ENCODE results near the gene LRIT3.

Gene LRIT3

GRCh38 chr4:109847896-109848442 lies at the start of gene LRIT3:
Gene LRIT3 (plus strand): TSS chr4:109848107. CDS start chr4:109848202, 95 bp downstream.
- no peaks in the 10 kb centered on the region for H3K27me3 ChIP-seq (replicated peaks; ENCODE audit: control insufficient read depth, insufficient read depth, low read length)
- H3K4me1 ChIP-seq (ENCODE audit: control insufficient read depth, insufficient read depth, low read length), result no peaks in the 10 kb centered on the region
- no peaks in the 10 kb centered on the region for H3K36me3 ChIP-seq (ENCODE audit: control insufficient read depth, insufficient read depth, low read length, severe bottlenecking)
- no peak within 1 kb of the TSS for H3K9ac ChIP-seq (ENCODE audit: low read length)
- H3K9me3 ChIP-seq (ENCODE audit: control insufficient read depth, low read length), result no peaks in the 10 kb centered on the region
- no peak for DNase-seq (ENCODE audit: low read depth)
- H3K4me3 ChIP-seq (ENCODE audit: low read length), result no peak within 1 kb of the TSS

GRCh38 chr4:109798866-109799265 lies 49.0 kb upstream of the LRIT3 start:
- DNase-seq (ENCODE audit: low read depth), result no peak

GRCh38 chr4:109801099-109801789 lies 46.7 kb upstream of the LRIT3 start:
- H3K9ac ChIP-seq (ENCODE audit: low read length), result peak overlapping the region; percentile 13
- no peaks in the 10 kb centered on the region for H3K27me3 ChIP-seq (replicated peaks; ENCODE audit: control insufficient read depth, insufficient read depth, low read length)
- peak overlapping the region; percentile 31 for H3K4me3 ChIP-seq (ENCODE audit: low read length)
- H3K4me1 ChIP-seq (ENCODE audit: control insufficient read depth, insufficient read depth, low read length), result peaks cover 16% of the 10 kb centered on the region
- H3K9me3 ChIP-seq (ENCODE audit: control insufficient read depth, low read length), result peaks cover 15% of the 10 kb centered on the region
- no peaks in the 10 kb centered on the region for H3K36me3 ChIP-seq (ENCODE audit: control insufficient read depth, insufficient read depth, low read length, severe bottlenecking)
- no peak for DNase-seq (ENCODE audit: low read depth)

More at GRCh38 chr4:109798866-109799265, 49.0 kb upstream of the LRIT3 start:
- H3K36me3 ChIP-seq (ENCODE audit: control insufficient read depth, insufficient read depth, low read length, severe bottlenecking), result no peaks in the 10 kb centered on the region
- H3K9ac ChIP-seq (ENCODE audit: low read length), result no peak overlapping the region
- peaks cover 28% of the 10 kb centered on the region for H3K9me3 ChIP-seq (ENCODE audit: control insufficient read depth, low read length)
- peaks cover 16% of the 10 kb centered on the region for H3K4me1 ChIP-seq (ENCODE audit: control insufficient read depth, insufficient read depth, low read length)
- H3K4me3 ChIP-seq (ENCODE audit: low read length), result no peak overlapping the region
- no peaks in the 10 kb centered on the region for H3K27me3 ChIP-seq (replicated peaks; ENCODE audit: control insufficient read depth, insufficient read depth, low read length)

- peak within 1 kb of the TSS; percentile 58 for H3K4me3 ChIP-seq (ENCODE audit: low read length)
- H3K9ac ChIP-seq (ENCODE audit: low read length), result peak within 1 kb of the TSS; percentile 13
- peaks cover 8% of the 10 kb centered on the region for H3K9me3 ChIP-seq (ENCODE audit: control insufficient read depth, low read length)
- H3K36me3 ChIP-seq (ENCODE audit: control insufficient read depth, insufficient read depth, low read length, severe bottlenecking), result no peaks in the 10 kb centered on the region
- H3K27me3 ChIP-seq (replicated peaks; ENCODE audit: control insufficient read depth, insufficient read depth, low read length), result no peaks in the 10 kb centered on the region
- H3K4me1 ChIP-seq (ENCODE audit: control insufficient read depth, insufficient read depth, low read length), result peaks cover 16% of the 10 kb centered on the region
- DNase-seq (ENCODE audit: low read depth), result peak; percentile 79
Observed at GRCh38 chr4:109801895-109802319, 46.0 kb upstream of the LRIT3 start, which contains the start of gene CFI. Gene CFI (minus strand): TSS chr4:109801999. CDS start chr4:109801971, 28 bp downstream.

- Histone ChIP-seq H3K9me3 (ENCODE audit: control insufficient read depth, low read length) (no peaks in the 10 kb centered on the region), H3K27me3 (replicated peaks; ENCODE audit: control insufficient read depth, insufficient read depth, low read length) (no peaks in the 10 kb centered on the region), H3K4me1 (ENCODE audit: control insufficient read depth, insufficient read depth, low read length) (peaks cover 16% of the 10 kb centered on the region), H3K9ac (ENCODE audit: low read length) (no peak overlapping the region), H3K36me3 (ENCODE audit: control insufficient read depth, insufficient read depth, low read length, severe bottlenecking) (no peaks in the 10 kb centered on the region), H3K4me3 (ENCODE audit: low read length) (no peak overlapping the region)
- DNase-seq (ENCODE audit: low read depth), result peak; percentile 53
Observed at GRCh38 chr4:109803924-109804571, 43.9 kb upstream of the LRIT3 start.

GRCh38 chr4:109809655-109810054 lies 38.3 kb upstream of the LRIT3 start:
- no peak overlapping the region for H3K4me3 ChIP-seq (ENCODE audit: low read length)
- no peak overlapping the region for H3K9ac ChIP-seq (ENCODE audit: low read length)
- no peaks in the 10 kb centered on the region for H3K27me3 ChIP-seq (replicated peaks; ENCODE audit: control insufficient read depth, insufficient read depth, low read length)
- H3K36me3 ChIP-seq (ENCODE audit: control insufficient read depth, insufficient read depth, low read length, severe bottlenecking), result no peaks in the 10 kb centered on the region
- peaks cover 1% of the 10 kb centered on the region for H3K4me1 ChIP-seq (ENCODE audit: control insufficient read depth, insufficient read depth, low read length)
- H3K9me3 ChIP-seq (ENCODE audit: control insufficient read depth, low read length), result no peaks in the 10 kb centered on the region
- DNase-seq (ENCODE audit: low read depth), result no peak

- DNase-seq (ENCODE audit: low read depth), result no peak
- Histone ChIP-seq H3K27me3 (replicated peaks; ENCODE audit: control insufficient read depth, insufficient read depth, low read length) (no peaks in the 10 kb centered on the region), H3K4me1 (ENCODE audit: control insufficient read depth, insufficient read depth, low read length) (peaks cover 4% of the 10 kb centered on the region), H3K9ac (ENCODE audit: low read length) (no peak overlapping the region), H3K9me3 (ENCODE audit: control insufficient read depth, low read length) (no peaks in the 10 kb centered on the region), H3K36me3 (ENCODE audit: control insufficient read depth, insufficient read depth, low read length, severe bottlenecking) (no peaks in the 10 kb centered on the region), H3K4me3 (ENCODE audit: low read length) (no peak overlapping the region)
Observed at GRCh38 chr4:109810552-109811387, 37.1 kb upstream of the LRIT3 start.

GRCh38 chr4:109811707-109812106 lies 36.2 kb upstream of the LRIT3 start:
- DNase-seq (ENCODE audit: low read depth), result no peak
- H3K36me3 ChIP-seq (ENCODE audit: control insufficient read depth, insufficient read depth, low read length, severe bottlenecking), result no peaks in the 10 kb centered on the region
- H3K27me3 ChIP-seq (replicated peaks; ENCODE audit: control insufficient read depth, insufficient read depth, low read length), result no peaks in the 10 kb centered on the region
- H3K9me3 ChIP-seq (ENCODE audit: control insufficient read depth, low read length), result no peaks in the 10 kb centered on the region
- no peak overlapping the region for H3K9ac ChIP-seq (ENCODE audit: low read length)
- H3K4me3 ChIP-seq (ENCODE audit: low read length), result no peak overlapping the region
- H3K4me1 ChIP-seq (ENCODE audit: control insufficient read depth, insufficient read depth, low read length), result peaks cover 10% of the 10 kb centered on the region

GRCh38 chr4:109815151-109816081 lies 32.5 kb upstream of the LRIT3 start, which contains the start of gene GAR1:
Gene GAR1 (plus strand): TSS chr4:109815762. CDS start chr4:109816165, 403 bp downstream.
- peaks cover 9% of the 10 kb centered on the region for H3K36me3 ChIP-seq (ENCODE audit: control insufficient read depth, insufficient read depth, low read length, severe bottlenecking)
- peak; percentile 96 for DNase-seq (ENCODE audit: low read depth)
- peaks cover 18% of the 10 kb centered on the region for H3K4me1 ChIP-seq (ENCODE audit: control insufficient read depth, insufficient read depth, low read length)
- H3K9me3 ChIP-seq (ENCODE audit: control insufficient read depth, low read length), result no peaks in the 10 kb centered on the region
- no peaks in the 10 kb centered on the region for H3K27me3 ChIP-seq (replicated peaks; ENCODE audit: control insufficient read depth, insufficient read depth, low read length)
- peak within 1 kb of the TSS; percentile 97 for H3K9ac ChIP-seq (ENCODE audit: low read length)
- peak within 1 kb of the TSS; percentile 100 for H3K4me3 ChIP-seq (ENCODE audit: low read length)

- DNase-seq (ENCODE audit: low read depth), result peak; percentile 43
- Histone ChIP-seq H3K4me1 (ENCODE audit: control insufficient read depth, insufficient read depth, low read length) (peaks cover 21% of the 10 kb centered on the region), H3K9ac (ENCODE audit: low read length) (peak overlapping the region; percentile 97), H3K27me3 (replicated peaks; ENCODE audit: control insufficient read depth, insufficient read depth, low read length) (no peaks in the 10 kb centered on the region), H3K4me3 (ENCODE audit: low read length) (peak overlapping the region; percentile 100), H3K36me3 (ENCODE audit: control insufficient read depth, insufficient read depth, low read length, severe bottlenecking) (peaks cover 9% of the 10 kb centered on the region), H3K9me3 (ENCODE audit: control insufficient read depth, low read length) (no peaks in the 10 kb centered on the region)
Observed at GRCh38 chr4:109816082-109816442, 31.8 kb upstream of the LRIT3 start.

Measured in adipocyte (in vitro differentiated cells).